Metanephros (tissue), 2 donors: ENCODE results near the gene IARS1. TPM values are rescaled to one million over a fixed set of nuclear protein-coding genes. Genes with fewer than 3 reads are reported as not detected.

Experiments
- small RNA-seq: library from RNA; depleted of rRNA; stranded (forward); fragments of <200 nt; gene quantifications from one replicate; pipeline ENCODE3, GENCODE V24; 2014; ENCODE audit warnings: low replicate concordance
- total RNA-seq: library from RNA; depleted of rRNA; stranded (reverse); fragments of >200 nt; gene quantifications from one replicate; pipeline ENCODE4 v1.2.3, GENCODE V29; 2014

IARS1 gene
- 137 TPM for total RNA-seq

DNA sequence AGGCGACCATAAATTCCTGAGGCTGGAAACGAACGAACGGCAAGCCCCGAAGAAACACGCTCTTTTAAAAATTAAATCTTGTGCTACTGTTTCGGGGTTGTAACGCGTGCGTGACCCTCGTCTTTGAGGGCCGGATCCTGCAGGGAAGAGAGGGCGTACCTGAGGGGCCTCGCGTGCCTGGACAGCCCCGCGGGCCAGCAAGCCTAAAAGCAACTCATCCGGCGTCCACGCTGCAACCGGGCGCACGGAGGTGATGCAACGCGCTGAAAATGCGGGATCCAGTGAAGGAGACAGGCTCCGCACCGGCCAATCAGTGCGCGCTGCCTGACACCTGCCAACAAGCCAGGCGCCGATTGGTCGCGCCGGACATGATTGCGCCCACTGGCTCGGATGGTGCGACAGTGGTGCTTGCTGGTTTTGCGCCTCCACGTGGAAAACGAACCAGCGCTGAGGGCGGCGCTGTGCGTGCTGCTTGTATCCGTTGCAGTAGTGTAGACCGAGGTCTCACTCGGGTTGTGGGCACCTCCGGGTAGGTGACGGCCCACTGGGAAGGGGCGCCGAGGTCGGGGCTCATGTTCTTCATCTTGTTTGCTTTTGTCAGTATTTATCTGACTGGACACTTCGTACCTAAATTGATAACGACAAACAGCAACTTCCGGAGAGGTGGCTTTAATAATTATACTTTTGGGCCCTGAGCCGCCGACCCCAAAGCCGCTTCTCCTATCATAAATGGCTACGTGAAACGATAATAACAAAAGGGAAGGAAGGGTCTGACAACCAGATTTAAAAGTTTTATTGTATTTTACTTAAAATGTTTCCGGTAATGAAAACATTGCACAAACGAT, at the start of gene IARS1:
TSS of gene IARS1 (minus strand) at position 246 of the 845 bp plus-strand sequence. CDS start 4,278 bp downstream, outside the sequence.

DNA sequence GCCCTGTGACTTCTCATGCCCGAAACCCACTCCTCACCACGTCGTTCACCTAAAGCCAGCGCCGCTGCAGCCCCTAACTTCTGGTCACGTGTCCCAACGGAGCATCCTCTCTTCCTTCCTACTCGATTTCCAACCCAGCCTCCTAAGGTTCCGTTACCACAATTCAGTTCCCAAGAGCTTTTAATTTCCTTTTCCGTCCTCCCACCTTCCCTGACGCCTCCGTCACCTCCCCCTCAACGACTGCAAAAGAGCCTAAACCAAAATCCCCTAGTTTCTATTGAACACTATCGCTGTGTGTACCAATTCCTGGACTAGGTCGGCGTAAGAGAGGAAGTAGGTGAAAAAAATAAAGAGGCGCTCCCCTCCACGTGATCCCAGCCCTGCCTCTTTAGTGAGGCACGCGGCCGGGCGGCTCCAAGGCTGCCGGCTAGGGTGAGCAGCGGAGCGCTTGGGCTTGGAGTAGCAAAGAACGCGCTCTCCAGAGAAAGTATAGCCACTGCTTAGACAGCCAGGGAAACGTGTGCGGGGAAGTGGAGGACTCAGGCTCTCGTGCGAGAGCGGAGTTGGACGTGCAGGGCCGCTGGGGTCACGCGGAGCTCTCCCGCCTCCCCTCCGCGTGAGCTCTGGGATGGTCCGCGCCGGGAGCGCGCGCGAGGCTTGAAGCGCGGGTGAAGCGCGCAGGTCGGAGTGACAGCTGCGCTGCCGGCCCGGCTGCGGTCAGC, 31.9 kb upstream of the IARS1 start, which contains the start of the genes CENPP and NOL8:
TSS of gene CENPP (plus strand) at position 685 of the 722 bp plus-strand sequence.
TSS of gene NOL8 (minus strand) at position 82 of the 722 bp plus-strand sequence. CDS start 1,189 bp downstream, outside the sequence.

Small RNA genes within 50 kb of the gene (small RNA-seq; reads per million reads assigned to genes)
- gene MIR3651 (not detected), gene SNORA84 (0.19 reads per million)

Other genes with a start within 250 kb of the IARS1 start
- 75.7 TPM for gene SPTLC1, start 178.3 kb downstream of the IARS1 start, total RNA-seq
- 18.5 TPM for gene NOL8, start 31.7 kb upstream of the IARS1 start, total RNA-seq
- gene CENPP, start 32.3 kb upstream of the IARS1 start, total RNA-seq, result 6.6 TPM
- 46.5 TPM for gene OGN, start 110.9 kb upstream of the IARS1 start, total RNA-seq
- 4.1 TPM for gene OMD, start 130.8 kb upstream of the IARS1 start, total RNA-seq
- 33.7 TPM for gene ASPN, start 188.8 kb upstream of the IARS1 start, total RNA-seq
- gene ECM2, start 242.3 kb upstream of the IARS1 start, total RNA-seq, result 28.6 TPM